CD14-positive monocyte (primary cell): ENCODE measurements around the gene PGK2. TPM values are rescaled to one million over a fixed set of nuclear protein-coding genes. Genes with fewer than 3 reads are reported as not detected.

Source experiments
- DNase-seq, 3 donors: peaks; one replicate each; pipeline ENCODE4 v3.0.0-alpha.2; 2011 to 2022
- H2AFZ ChIP-seq: 2 replicates; pipeline ENCODE4 v1.6.0; 2012; ENCODE audit warnings: mild to moderate bottlenecking, low read depth, low read length, inconsistent platforms; ENCODE audit not compliant: insufficient read depth, poor library complexity, severe bottlenecking
- H3K27ac ChIP-seq, 2 donors: 1 replicate in 1 of 2; 2 replicates in 1 of 2; pipeline ENCODE4 v1.5.1; 2012 to 2013; ENCODE audit warnings: low read length in 2 of 2, control low read depth in 1 of 2, inconsistent platforms in 1 of 2, low read depth in 1 of 2, mild to moderate bottlenecking in 1 of 2
- H3K27me3 ChIP-seq, 2 donors: one replicate each; pipeline versions ENCODE4 v1.6.0 to v1.6.1; 2011 to 2013; ENCODE audit warnings: low read length in 2 of 2; ENCODE audit not compliant: control insufficient read depth in 2 of 2, insufficient read depth in 2 of 2
- H3K36me3 ChIP-seq, 2 donors: replicated peaks in 1 of 2; 1 replicate in 1 of 2; 2 replicates in 1 of 2; pipeline versions ENCODE4 v1.5.1 to v1.6.1; 2012 to 2013; ENCODE audit warnings: low read length in 2 of 2, control low read depth in 1 of 2, inconsistent platforms in 1 of 2, mild to moderate bottlenecking in 1 of 2; ENCODE audit not compliant: insufficient read depth in 2 of 2, control insufficient read depth in 1 of 2
- H3K4me1 ChIP-seq, 2 donors: 1 replicate in 1 of 2; 2 replicates in 1 of 2; pipeline versions ENCODE4 v1.5.1 to v1.6.1; 2012 to 2013; ENCODE audit warnings: low read length in 2 of 2, control low read depth in 1 of 2, inconsistent platforms in 1 of 2, mild to moderate bottlenecking in 1 of 2, moderate library complexity in 1 of 2; ENCODE audit not compliant: insufficient read depth in 2 of 2, control insufficient read depth in 1 of 2
- H3K4me2 ChIP-seq: replicated peaks from 2 replicates; pipeline ENCODE3; 2012; ENCODE audit warnings: low read length, moderate library complexity, mild to moderate bottlenecking; ENCODE audit not compliant: poor library complexity, severe bottlenecking; ENCODE audit errors: extremely low read depth
- H3K4me3 ChIP-seq, 3 experiments: fragments of 200-600 bp in 1 of 3; sonication (generic) in 1 of 3; replicated peaks in 1 of 3; 1 replicate in 2 of 3; 2 replicates in 1 of 3; pipeline ENCODE4 v1.5.1; 2011 to 2013; ENCODE audit warnings: low read length in 3 of 3, mild to moderate bottlenecking in 3 of 3, control low read depth in 2 of 3, low read depth in 2 of 3, inconsistent platforms in 1 of 3, moderate library complexity in 1 of 3
- H3K79me2 ChIP-seq: 2 replicates; pipeline ENCODE4 v1.6.0; 2012; ENCODE audit warnings: mild to moderate bottlenecking, control low read depth, inconsistent platforms, low read length, moderate library complexity; ENCODE audit not compliant: insufficient read depth
- H3K9ac ChIP-seq: 2 replicates; pipeline ENCODE4 v1.6.0; 2017; ENCODE audit warnings: low read length, mild to moderate bottlenecking; ENCODE audit not compliant: insufficient read depth, poor library complexity, severe bottlenecking
- H3K9me3 ChIP-seq, 2 donors: replicated peaks in 1 of 2; 1 replicate in 1 of 2; 2 replicates in 1 of 2; pipeline versions ENCODE4 v1.5.1 to v1.6.1; 2012 to 2013; ENCODE audit warnings: low read length in 2 of 2, control low read depth in 1 of 2; ENCODE audit not compliant: control insufficient read depth in 1 of 2, insufficient read depth in 1 of 2
- H4K20me1 ChIP-seq: 2 replicates; pipeline ENCODE4 v1.6.0; 2012; ENCODE audit warnings: mild to moderate bottlenecking, low read length, control low read depth, moderate library complexity; ENCODE audit not compliant: insufficient read depth
- H3K27ac Mint-ChIP-seq, 7 donors: one replicate each; pipeline ENCODE4 v1.8.0; 2020; ENCODE audit warnings: mild to moderate bottlenecking in 7 of 7, mixed read lengths in 7 of 7, moderate library complexity in 6 of 7, inconsistent platforms in 2 of 7
- H3K27me3 Mint-ChIP-seq, 3 donors: one replicate each; pipeline ENCODE4 v1.8.0; 2021 to 2022; ENCODE audit warnings: low read depth in 3 of 3, mild to moderate bottlenecking in 3 of 3, mixed read lengths in 3 of 3, moderate library complexity in 3 of 3, inconsistent platforms in 1 of 3
- H3K36me3 Mint-ChIP-seq, 2 donors: one replicate each; pipeline ENCODE4 v1.8.0; 2020; ENCODE audit warnings: mixed read lengths in 2 of 2, inconsistent platforms in 1 of 2, mild to moderate bottlenecking in 1 of 2
- H3K4me1 Mint-ChIP-seq: one replicate; pipeline ENCODE4 v1.8.0; 2020; ENCODE audit warnings: mild to moderate bottlenecking, mixed read lengths
- H3K4me3 Mint-ChIP-seq, 2 donors: one replicate each; pipeline ENCODE4 v1.8.0; 2020; ENCODE audit warnings: mild to moderate bottlenecking in 2 of 2, mixed read lengths in 2 of 2, moderate library complexity in 1 of 2
- H3K9me3 Mint-ChIP-seq, 7 donors: one replicate each; pipeline ENCODE4 v1.8.0; 2020 to 2022; ENCODE audit warnings: mixed read lengths in 7 of 7, mild to moderate bottlenecking in 6 of 7, moderate library complexity in 6 of 7, inconsistent platforms in 2 of 7
- WGBS: methylation state at CpG from one replicate; pipeline ENCODE4 v1.1.5; 2013; ENCODE audit warnings: missing lambda C conversion rate; ENCODE audit not compliant: insufficient coverage; 5-methylcytosine and 5-hydroxymethylcytosine counted together
- intact Hi-C, 2 donors: fragments of 100-400 bp; cut with micrococcal nuclease; formaldehyde crosslinking; loops; one replicate each; pipeline versions ENCODE4 v1.15.0 to v1.15.1; 2023
- polyA plus RNA-seq, 3 donors: library from polyadenylated mRNA; depleted of rRNA in 1 of 3; unstranded in 2 of 3; stranded (reverse) in 1 of 3; fragments of 300-500 nt in 2 of 3; fragments of >200 nt in 1 of 3; fragmentation: Illumina TruSeq in 2 of 3; gene quantifications; 1 replicate in 2 of 3; 2 replicates in 1 of 3; pipeline ENCODE4 v1.2.3, GENCODE V29; 2012 to 2021
- TF ChIP-seq, protein P1 (sequence below): fragments of 200-600 bp; IDR thresholded peaks from one replicate; pipeline ENCODE4 v1.8.0; 2022; ENCODE audit warnings: antibody characterized with exemption, mild to moderate bottlenecking

Gene PGK2
- polyA plus RNA-seq, 3 donors: not detected

DNA sequence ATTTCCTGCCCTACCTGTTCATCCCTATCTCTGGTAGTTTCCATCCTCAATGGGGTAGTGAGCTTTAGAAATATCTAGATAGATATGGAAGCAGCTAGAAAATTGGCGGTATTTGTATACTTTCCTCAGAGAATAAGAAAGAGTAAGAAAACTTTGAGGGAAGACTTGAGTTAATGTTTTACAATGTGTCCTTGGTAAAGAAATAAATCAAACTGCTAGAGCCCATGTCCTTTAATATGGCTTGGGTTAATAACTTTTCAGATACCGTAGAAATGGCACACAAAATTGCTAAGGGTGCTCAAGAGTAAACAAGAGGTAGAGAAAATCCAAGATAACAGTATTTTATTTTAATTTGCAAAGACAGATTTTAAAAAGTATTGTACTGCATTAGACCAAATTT lies 28.1 kb upstream of the PGK2 start:
- Histone ChIP-seq H2AFZ (no peak overlapping the region), H3K4me2 (no peak overlapping the region), H3K9ac (no peak overlapping the region), H3K79me2 (no peaks in the 10 kb centered on the region), H3K4me1 (no peaks in the 10 kb centered on the region), H4K20me1 (no peaks in the 10 kb centered on the region), H3K9me3 (no peaks in the 10 kb centered on the region), H3K27ac (no peak overlapping the region), H3K36me3 (no peaks in the 10 kb centered on the region), H3K4me3 (no peak overlapping the region), H3K27me3 (no peaks in the 10 kb centered on the region)
- H3K9me3 Mint-ChIP-seq: peaks cover 0 to 4% (median 0%) of the 10 kb centered on the region in 7 donors
- WGBS: no CpG with 5 or more reads among the region's 2 CpGs
- TF ChIP-seq, protein P1, sequence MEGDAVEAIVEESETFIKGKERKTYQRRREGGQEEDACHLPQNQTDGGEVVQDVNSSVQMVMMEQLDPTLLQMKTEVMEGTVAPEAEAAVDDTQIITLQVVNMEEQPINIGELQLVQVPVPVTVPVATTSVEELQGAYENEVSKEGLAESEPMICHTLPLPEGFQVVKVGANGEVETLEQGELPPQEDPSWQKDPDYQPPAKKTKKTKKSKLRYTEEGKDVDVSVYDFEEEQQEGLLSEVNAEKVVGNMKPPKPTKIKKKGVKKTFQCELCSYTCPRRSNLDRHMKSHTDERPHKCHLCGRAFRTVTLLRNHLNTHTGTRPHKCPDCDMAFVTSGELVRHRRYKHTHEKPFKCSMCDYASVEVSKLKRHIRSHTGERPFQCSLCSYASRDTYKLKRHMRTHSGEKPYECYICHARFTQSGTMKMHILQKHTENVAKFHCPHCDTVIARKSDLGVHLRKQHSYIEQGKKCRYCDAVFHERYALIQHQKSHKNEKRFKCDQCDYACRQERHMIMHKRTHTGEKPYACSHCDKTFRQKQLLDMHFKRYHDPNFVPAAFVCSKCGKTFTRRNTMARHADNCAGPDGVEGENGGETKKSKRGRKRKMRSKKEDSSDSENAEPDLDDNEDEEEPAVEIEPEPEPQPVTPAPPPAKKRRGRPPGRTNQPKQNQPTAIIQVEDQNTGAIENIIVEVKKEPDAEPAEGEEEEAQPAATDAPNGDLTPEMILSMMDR: no peak
- H3K27me3 Mint-ChIP-seq: no peaks in the 10 kb centered on the region
- H3K4me1 Mint-ChIP-seq: no peaks in the 10 kb centered on the region
- intact Hi-C loops: no loop called here
- H3K4me3 Mint-ChIP-seq: no peak overlapping the region
- H3K27ac Mint-ChIP-seq: no peak overlapping the region
- no peaks in the 10 kb centered on the region for H3K36me3 Mint-ChIP-seq
- no peak for DNase-seq

DNA sequence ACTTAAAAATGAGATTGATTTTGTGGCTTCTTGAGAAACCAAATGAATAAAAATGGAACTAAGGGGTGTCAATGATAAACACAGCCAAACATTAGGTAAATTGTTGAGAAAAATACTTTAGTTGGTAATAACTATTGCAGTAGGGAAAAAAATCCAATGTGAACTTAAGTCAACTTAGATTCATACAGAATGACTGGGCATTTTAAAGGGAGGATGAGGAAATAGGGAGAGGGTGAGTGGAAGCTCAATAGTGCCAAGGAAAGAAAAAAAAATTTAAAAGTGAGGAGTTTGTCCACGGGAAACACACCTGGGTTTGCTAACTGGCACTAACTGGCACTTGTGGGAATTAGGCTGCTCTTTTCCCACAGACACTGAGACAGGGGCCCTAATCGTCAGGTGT lies 26.2 kb upstream of the PGK2 start:
- Histone ChIP-seq H4K20me1 (no peaks in the 10 kb centered on the region), H3K36me3 (no peaks in the 10 kb centered on the region), H3K79me2 (no peaks in the 10 kb centered on the region), H3K9ac (no peak overlapping the region), H2AFZ (no peak overlapping the region), H3K27ac (no peak overlapping the region), H3K4me1 (no peaks in the 10 kb centered on the region), H3K4me2 (no peak overlapping the region), H3K4me3 (no peak overlapping the region), H3K27me3 (no peaks in the 10 kb centered on the region), H3K9me3 (no peaks in the 10 kb centered on the region)
- no peak overlapping the region for H3K27ac Mint-ChIP-seq
- H3K4me3 Mint-ChIP-seq: no peak overlapping the region
- WGBS: 83% methylated on average over 2 of the region's 2 CpGs
- H3K27me3 Mint-ChIP-seq: no peaks in the 10 kb centered on the region
- peaks cover 0 to 5% (median 0%) of the 10 kb centered on the region in 7 donors for H3K9me3 Mint-ChIP-seq
- no peak for DNase-seq
- no peaks in the 10 kb centered on the region for H3K4me1 Mint-ChIP-seq
- TF ChIP-seq, protein P1: no peak
- no peaks in the 10 kb centered on the region for H3K36me3 Mint-ChIP-seq
- intact Hi-C loops: no loop called here
